D721Med (cell line): Measurements from ENCODE around the gene ZNF860.

Source experiments
- DNase-seq: peaks from one replicate; pipeline ENCODE4 v3.0.0; 2011; ENCODE audit warnings: low spot score; ENCODE audit not compliant: insufficient read length
- FAIRE-seq: peaks from 2 replicates; lab custom pipeline; 2011; peaks lifted over from hg19 to GRCh38; lab: Jason Lieb, UNC
- CTCF ChIP-seq: IDR thresholded peaks from 2 replicates; pipeline ENCODE4 v1.5.1; 2012; ENCODE audit warnings: mild to moderate bottlenecking, control low read depth; ENCODE audit not compliant: insufficient read depth; ENCODE audit errors: missing control alignments

Gene ZNF860

GRCh38 chr3:31973081-31973480 lies 8.5 kb upstream of the ZNF860 start:
- FAIRE-seq (no peak), DNase-seq (no peak)
- no peak for TF ChIP-seq CTCF

GRCh38 chr3:31973837-31974236 lies 7.7 kb upstream of the ZNF860 start:
- DNase-seq (no peak), FAIRE-seq (no peak)
- no peak for TF ChIP-seq CTCF

- DNase-seq, result no peak
- FAIRE-seq, result no peak
- TF ChIP-seq CTCF, result no peak
Observed at GRCh38 chr3:31974471-31974870, 7.1 kb upstream of the ZNF860 start.

- DNase-seq, result no peak
- no peak for FAIRE-seq
- TF ChIP-seq CTCF, result no peak
Observed at GRCh38 chr3:31974964-31975363, 6.6 kb upstream of the ZNF860 start.

- TF ChIP-seq CTCF, result no peak
- DNase-seq (no peak), FAIRE-seq (no peak)
Observed at GRCh38 chr3:31976302-31976701, 5.2 kb upstream of the ZNF860 start.

- FAIRE-seq, result no peak
- TF ChIP-seq CTCF, result no peak
- no peak for DNase-seq
Observed at GRCh38 chr3:31977736-31978135, 3.8 kb upstream of the ZNF860 start.

- DNase-seq (no peak), FAIRE-seq (no peak)
- TF ChIP-seq CTCF, result no peak
Observed at GRCh38 chr3:31978553-31978952, 3.0 kb upstream of the ZNF860 start.
